Measurements from ENCODE around the gene KRT33B. TPM values are rescaled to one million over a fixed set of nuclear protein-coding genes. Genes with fewer than 3 reads are reported as not detected.

Gene KRT33B
- total RNA-seq, 4 donors from 2014 or later: not detected

GRCh38 chr17:41407226-41407625 is 37.6 kb upstream of the KRT33B start:
- DNase-seq: no peak
- H3K9me3 ChIP-seq: no peaks in the 10 kb centered on the region
- H3K4me1 ChIP-seq: peaks cover 3 to 10% of the 10 kb centered on the region in 2 donors
- intact Hi-C loops (cut with DNase I): no loop called here
- no peak overlapping the region for H3K27ac ChIP-seq
- H3K4me3 ChIP-seq (replicated peaks in 1 of 3): no peak overlapping the region
- no peak for TF ChIP-seq CTCF (IDR thresholded peaks at IDR 0.05)
- TF ChIP-seq POLR2A (IDR thresholded peaks at IDR 0.05): no peak
- WGBS, 2 donors: 93 to 96% methylated on average over 10 of the region's 10 CpGs
- H3K27me3 ChIP-seq: no peaks in the 10 kb centered on the region
- no peaks in the 10 kb centered on the region for H3K36me3 ChIP-seq

GRCh38 chr17:41406205-41406604 is 36.6 kb upstream of the KRT33B start:
- 58 to 65% methylated on average over 5 of the region's 5 CpGs for WGBS, 2 donors
- intact Hi-C loops (cut with DNase I): no loop called here
- no peak for DNase-seq
- Histone ChIP-seq H3K36me3 (no peaks in the 10 kb centered on the region), H3K27me3 (no peaks in the 10 kb centered on the region), H3K9me3 (no peaks in the 10 kb centered on the region), H3K4me3 (replicated peaks in 1 of 3) (no peak overlapping the region), H3K4me1 (peaks cover 3 to 10% of the 10 kb centered on the region in 2 donors), H3K27ac (no peak overlapping the region)
- TF ChIP-seq CTCF (IDR thresholded peaks at IDR 0.05): no peak
- no peak for TF ChIP-seq POLR2A (IDR thresholded peaks at IDR 0.05)

GRCh38 chr17:41404024-41404671 is 34.5 kb upstream of the KRT33B start:
- Histone ChIP-seq H3K4me1 (peaks cover 3 to 10% of the 10 kb centered on the region in 2 donors), H3K27ac (no peak overlapping the region), H3K9me3 (no peaks in the 10 kb centered on the region), H3K4me3 (replicated peaks in 1 of 3) (no peak overlapping the region), H3K27me3 (no peaks in the 10 kb centered on the region), H3K36me3 (no peaks in the 10 kb centered on the region)
- peak; percentile 22 to 75 for DNase-seq
- TF ChIP-seq POLR2A (IDR thresholded peaks at IDR 0.05): no peak
- 40 to 41% methylated on average over 7 of the region's 7 CpGs for WGBS, 2 donors
- intact Hi-C loops (cut with DNase I): no loop called here

- Histone ChIP-seq H3K9me3 (no peaks in the 10 kb centered on the region), H3K4me1 (peaks cover 3 to 10% of the 10 kb centered on the region in 2 donors), H3K27me3 (no peaks in the 10 kb centered on the region), H3K36me3 (no peaks in the 10 kb centered on the region), H3K27ac (no peak overlapping the region), H3K4me3 (replicated peaks in 1 of 3) (no peak overlapping the region)
- TF ChIP-seq CTCF (IDR thresholded peaks at IDR 0.05) (no peak), POLR2A (IDR thresholded peaks at IDR 0.05) (no peak)
- no peak for DNase-seq
- 72 to 77% methylated on average over 4 of the region's 4 CpGs for WGBS, 2 donors
- intact Hi-C loops (cut with DNase I): no loop called here
These were observed 33.9 kb upstream of the KRT33B start for GRCh38 chr17:41403404-41404023.

GRCh38 chr17:41402161-41402560 is 32.5 kb upstream of the KRT33B start:
- intact Hi-C loops (cut with DNase I): no loop called here
- Histone ChIP-seq H3K27ac (no peak overlapping the region), H3K4me3 (replicated peaks in 1 of 3) (no peak overlapping the region), H3K36me3 (no peaks in the 10 kb centered on the region), H3K4me1 (peaks cover 3 to 10% of the 10 kb centered on the region in 2 donors), H3K27me3 (no peaks in the 10 kb centered on the region), H3K9me3 (no peaks in the 10 kb centered on the region)
- DNase-seq: no peak
- 94% methylated on average over 5 of the region's 5 CpGs for WGBS, 2 donors
- TF ChIP-seq POLR2A (IDR thresholded peaks at IDR 0.05) (no peak), CTCF (IDR thresholded peaks at IDR 0.05) (no peak)

Measured in thyroid gland (tissue), 4 donors.